ENCODE measurements around the gene JMY. TPM values are rescaled to one million over a fixed set of nuclear protein-coding genes. Genes with fewer than 3 reads are reported as not detected.
A peak's percentile ranks its signal among the peaks of the same experiment; 100 is the strongest.

Gene JMY
- polyA plus RNA-seq, 1 donor (not counting 4 experiments of a cell fraction or from before 2014, with no cell fraction given), result 3.3 TPM

- peak overlapping the region; percentile 44 for H2AFZ ChIP-seq (ENCODE audit: control insufficient read depth, low read length)
- no peak for TF ChIP-seq CTCF (optimal IDR thresholded peaks at IDR 0.05 in 1 of 3, IDR thresholded peaks at IDR 0.05 in 1 of 3, conservative IDR thresholded peaks at IDR 0.05 in 1 of 3; ENCODE audit: extremely low read depth in 1 of 3, insufficient read depth in 2 of 3, low read length in 3 of 3)
- FAIRE-seq (peak; percentile 17), DNase-seq (ENCODE audit: low read depth, low spot score) (peak; percentile 19)
- no peaks in the 10 kb centered on the region for H3K27me3 ChIP-seq (ENCODE audit: control insufficient read depth, extremely low read depth, insufficient read depth, low read length)
- H3K4me3 ChIP-seq (ENCODE audit: control insufficient read depth in 2 of 3, extremely low read depth in 1 of 3, insufficient read depth in 2 of 3, low read depth in 1 of 3, low read length in 3 of 3), result no peak overlapping the region
- H3K9me1 ChIP-seq (ENCODE audit: control insufficient read depth, extremely low read depth, insufficient read depth, low read length), result no peaks in the 10 kb centered on the region
- peak overlapping the region; percentile 60 for H3K27ac ChIP-seq (ENCODE audit: control insufficient read depth, insufficient read depth, low read length)
- no peaks in the 10 kb centered on the region for H3K36me3 ChIP-seq (ENCODE audit: control insufficient read depth in 2 of 2, extremely low read depth in 1 of 2, insufficient read depth in 2 of 2, low read length in 2 of 2)
- peaks cover 13% of the 10 kb centered on the region for H3K4me1 ChIP-seq (ENCODE audit: control insufficient read depth, extremely low read depth, insufficient read depth, low read length)
- H3K4me2 ChIP-seq (ENCODE audit: control insufficient read depth, extremely low read depth, insufficient read depth, low read depth, low read length), result peak overlapping the region; percentile 42
- no peaks in the 10 kb centered on the region for H4K20me1 ChIP-seq (ENCODE audit: control insufficient read depth, extremely low read depth, insufficient read depth, low read length)
- no peaks in the 10 kb centered on the region for H3K79me2 ChIP-seq (ENCODE audit: control insufficient read depth, insufficient read depth, low read length)
- dilution Hi-C loops (cut with MboI; ENCODE audit: extremely low pct_ligation_motif_present, low sequenced_read_pairs), result no loop called here
- H3K9ac ChIP-seq (ENCODE audit: control insufficient read depth, extremely low read depth, insufficient read depth, low read length), result no peak overlapping the region
- no peaks in the 10 kb centered on the region for H3K9me3 ChIP-seq (ENCODE audit: control insufficient read depth, low read depth, low read length)
Observed at GRCh38 chr5:79202076-79202475, 33.9 kb upstream of the JMY start.

GRCh38 chr5:79205965-79206364 lies 30.0 kb upstream of the JMY start:
- Histone ChIP-seq H3K4me1 (ENCODE audit: control insufficient read depth, extremely low read depth, insufficient read depth, low read length) (peaks cover 13% of the 10 kb centered on the region), H3K4me2 (ENCODE audit: control insufficient read depth, extremely low read depth, insufficient read depth, low read depth, low read length) (no peak overlapping the region), H4K20me1 (ENCODE audit: control insufficient read depth, extremely low read depth, insufficient read depth, low read length) (no peaks in the 10 kb centered on the region), H3K36me3 (ENCODE audit: control insufficient read depth in 2 of 2, extremely low read depth in 1 of 2, insufficient read depth in 2 of 2, low read length in 2 of 2) (no peaks in the 10 kb centered on the region), H3K79me2 (ENCODE audit: control insufficient read depth, insufficient read depth, low read length) (no peaks in the 10 kb centered on the region), H2AFZ (ENCODE audit: control insufficient read depth, low read length) (peak overlapping the region; percentile 49), H3K27ac (ENCODE audit: control insufficient read depth, insufficient read depth, low read length) (no peak overlapping the region), H3K27me3 (ENCODE audit: control insufficient read depth, extremely low read depth, insufficient read depth, low read length) (no peaks in the 10 kb centered on the region), H3K9ac (ENCODE audit: control insufficient read depth, extremely low read depth, insufficient read depth, low read length) (no peak overlapping the region), H3K9me3 (ENCODE audit: control insufficient read depth, low read depth, low read length) (no peaks in the 10 kb centered on the region), H3K4me3 (ENCODE audit: control insufficient read depth in 2 of 3, extremely low read depth in 1 of 3, insufficient read depth in 2 of 3, low read depth in 1 of 3, low read length in 3 of 3) (no peak overlapping the region), H3K9me1 (ENCODE audit: control insufficient read depth, extremely low read depth, insufficient read depth, low read length) (no peaks in the 10 kb centered on the region)
- FAIRE-seq, result peak; percentile 55
- no peak for DNase-seq (ENCODE audit: low read depth, low spot score)
- dilution Hi-C loops (cut with MboI; ENCODE audit: extremely low pct_ligation_motif_present, low sequenced_read_pairs), result no loop called here
- TF ChIP-seq EZH2 (IDR thresholded peaks at IDR 0.05; ENCODE audit: low read length) (no peak), CTCF (optimal IDR thresholded peaks at IDR 0.05 in 1 of 3, IDR thresholded peaks at IDR 0.05 in 1 of 3, conservative IDR thresholded peaks at IDR 0.05 in 1 of 3; ENCODE audit: extremely low read depth in 1 of 3, insufficient read depth in 2 of 3, low read length in 3 of 3) (no peak)
